Lower leg skin (tissue), 3 donors: ENCODE results near the gene RHOH.

ENCODE experiments used
- POLR2A ChIP-seq, 2 donors: fragments of 450-650 bp; IDR thresholded peaks; one replicate each; pipeline ENCODE4 v1.6.1; 2016 to 2017; ENCODE audit warnings: antibody characterized with exemption in 2 of 2, mild to moderate bottlenecking in 1 of 2, moderate library complexity in 1 of 2
- TF ChIP-seq, protein P1 (sequence below), 3 donors: fragments of 450-650 bp; IDR thresholded peaks; one replicate each; pipeline ENCODE4 v1.5.1; 2016; ENCODE audit warnings: antibody characterized with exemption in 3 of 3, mild to moderate bottlenecking in 3 of 3, moderate library complexity in 2 of 3

GRCh38 chr4:40275065-40275730, 78.4 kb downstream of the RHOH start:
- TF ChIP-seq, protein P1, sequence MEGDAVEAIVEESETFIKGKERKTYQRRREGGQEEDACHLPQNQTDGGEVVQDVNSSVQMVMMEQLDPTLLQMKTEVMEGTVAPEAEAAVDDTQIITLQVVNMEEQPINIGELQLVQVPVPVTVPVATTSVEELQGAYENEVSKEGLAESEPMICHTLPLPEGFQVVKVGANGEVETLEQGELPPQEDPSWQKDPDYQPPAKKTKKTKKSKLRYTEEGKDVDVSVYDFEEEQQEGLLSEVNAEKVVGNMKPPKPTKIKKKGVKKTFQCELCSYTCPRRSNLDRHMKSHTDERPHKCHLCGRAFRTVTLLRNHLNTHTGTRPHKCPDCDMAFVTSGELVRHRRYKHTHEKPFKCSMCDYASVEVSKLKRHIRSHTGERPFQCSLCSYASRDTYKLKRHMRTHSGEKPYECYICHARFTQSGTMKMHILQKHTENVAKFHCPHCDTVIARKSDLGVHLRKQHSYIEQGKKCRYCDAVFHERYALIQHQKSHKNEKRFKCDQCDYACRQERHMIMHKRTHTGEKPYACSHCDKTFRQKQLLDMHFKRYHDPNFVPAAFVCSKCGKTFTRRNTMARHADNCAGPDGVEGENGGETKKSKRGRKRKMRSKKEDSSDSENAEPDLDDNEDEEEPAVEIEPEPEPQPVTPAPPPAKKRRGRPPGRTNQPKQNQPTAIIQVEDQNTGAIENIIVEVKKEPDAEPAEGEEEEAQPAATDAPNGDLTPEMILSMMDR (IDR thresholded peaks at IDR 0.05): no peak
- no peak for TF ChIP-seq POLR2A (IDR thresholded peaks at IDR 0.05)
